ENCODE results near the gene EEFSEC. TPM values are rescaled to one million over a fixed set of nuclear protein-coding genes. Genes with fewer than 3 reads are reported as not detected.

The EEFSEC gene
- total RNA-seq, 1 donor from 2014 or later = 2.6 TPM

DNA sequence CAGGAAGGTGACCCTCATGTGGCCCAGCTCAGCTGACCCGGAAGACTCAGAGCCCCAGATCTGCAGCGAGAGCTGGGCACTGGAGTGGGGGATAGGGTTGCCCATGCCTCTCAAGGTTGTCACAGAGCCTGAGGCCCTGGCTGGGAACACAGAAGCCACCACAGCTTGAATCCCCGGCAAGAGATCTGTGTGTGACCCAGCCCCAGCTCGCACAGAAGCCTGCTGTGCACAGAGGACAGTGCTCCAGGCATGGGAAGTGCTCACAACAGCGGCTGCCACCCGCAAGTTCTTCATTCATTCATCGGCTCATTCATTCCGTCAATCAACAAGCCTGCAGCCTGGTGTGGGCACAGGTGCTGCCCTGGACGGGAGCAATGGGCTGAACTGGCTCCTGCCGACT lies 277.0 kb downstream of the EEFSEC start:
- Histone ChIP-seq H3K4me3 (ENCODE audit: low read length in 3 of 3) (no peak overlapping the region), H3K9ac (ENCODE audit: low read depth in 1 of 3, low read length in 3 of 3) (no peak overlapping the region), H3K4me1 (ENCODE audit: control insufficient read depth in 3 of 3, insufficient read depth in 3 of 3, low read length in 3 of 3) (peaks cover 9 to 15% (median 11%) of the 10 kb centered on the region in 3 donors), H3K36me3 (ENCODE audit: control insufficient read depth in 3 of 3, insufficient read depth in 3 of 3, low read length in 3 of 3) (no peaks in the 10 kb centered on the region), H3K9me3 (ENCODE audit: control insufficient read depth in 3 of 3, low read length in 3 of 3) (no peaks in the 10 kb centered on the region), H3K27me3 (ENCODE audit: control insufficient read depth in 3 of 3, insufficient read depth in 3 of 3, low read length in 3 of 3) (peaks cover 40 to 54% (median 43%) of the 10 kb centered on the region in 3 donors), H3K27ac (ENCODE audit: low read depth, low read length) (no peak overlapping the region)

DNA sequence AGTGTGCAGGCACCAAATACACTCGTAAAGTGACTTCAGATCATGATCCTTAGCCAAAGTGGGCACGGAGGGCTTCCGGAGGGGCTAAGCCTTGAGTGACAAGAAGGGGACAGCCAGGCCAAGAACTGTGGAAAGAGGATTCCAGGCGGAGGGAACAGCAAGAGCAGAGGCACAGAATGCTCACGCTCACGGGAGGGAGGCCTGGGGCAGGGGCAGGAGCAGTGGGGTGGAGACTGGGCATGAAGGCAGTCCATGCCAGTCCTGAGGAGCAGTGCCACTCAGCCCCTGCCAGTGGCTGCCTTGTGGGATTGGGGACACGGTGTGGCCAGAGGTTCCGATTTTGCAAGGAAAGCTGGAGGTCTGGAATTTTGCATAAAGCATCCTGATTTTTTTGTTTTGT lies 277.4 kb downstream of the EEFSEC start:
- Histone ChIP-seq H3K27me3 (ENCODE audit: control insufficient read depth in 3 of 3, insufficient read depth in 3 of 3, low read length in 3 of 3) (peaks cover 42 to 54% (median 46%) of the 10 kb centered on the region in 3 donors), H3K9ac (ENCODE audit: low read depth in 1 of 3, low read length in 3 of 3) (no peak overlapping the region), H3K9me3 (ENCODE audit: control insufficient read depth in 3 of 3, low read length in 3 of 3) (no peaks in the 10 kb centered on the region), H3K4me3 (ENCODE audit: low read length in 3 of 3) (no peak overlapping the region), H3K36me3 (ENCODE audit: control insufficient read depth in 3 of 3, insufficient read depth in 3 of 3, low read length in 3 of 3) (no peaks in the 10 kb centered on the region), H3K4me1 (ENCODE audit: control insufficient read depth in 3 of 3, insufficient read depth in 3 of 3, low read length in 3 of 3) (peaks cover 7 to 12% (median 9%) of the 10 kb centered on the region in 3 donors), H3K27ac (ENCODE audit: low read depth, low read length) (no peak overlapping the region)

DNA sequence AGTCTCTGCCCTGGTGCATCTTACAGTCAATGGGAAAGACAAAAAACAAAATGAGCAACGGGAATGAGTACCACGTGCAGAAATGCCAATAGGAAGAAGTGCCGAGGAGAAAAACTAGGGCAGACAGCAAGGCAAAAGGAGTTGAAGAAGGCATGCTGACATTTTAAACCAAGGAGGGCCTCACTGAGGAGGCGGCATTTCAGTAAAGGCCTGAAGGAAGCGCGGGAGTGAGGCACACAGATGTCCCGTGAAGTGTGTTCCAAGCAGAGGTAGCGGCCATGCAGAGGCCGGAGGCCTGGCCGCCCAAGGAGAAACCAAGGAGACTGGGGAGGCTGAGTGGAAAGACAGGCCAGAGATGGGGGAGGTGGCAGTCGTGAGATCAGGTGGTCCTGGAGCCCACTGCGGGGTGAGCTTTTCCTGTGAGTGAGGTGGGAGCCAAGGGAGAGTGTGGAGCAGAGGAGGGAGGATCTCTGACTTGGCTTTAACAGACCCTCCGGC lies 278.6 kb downstream of the EEFSEC start:
- peaks cover 48 to 54% (median 50%) of the 10 kb centered on the region in 3 donors for H3K27me3 ChIP-seq (ENCODE audit: control insufficient read depth in 3 of 3, insufficient read depth in 3 of 3, low read length in 3 of 3)

DNA sequence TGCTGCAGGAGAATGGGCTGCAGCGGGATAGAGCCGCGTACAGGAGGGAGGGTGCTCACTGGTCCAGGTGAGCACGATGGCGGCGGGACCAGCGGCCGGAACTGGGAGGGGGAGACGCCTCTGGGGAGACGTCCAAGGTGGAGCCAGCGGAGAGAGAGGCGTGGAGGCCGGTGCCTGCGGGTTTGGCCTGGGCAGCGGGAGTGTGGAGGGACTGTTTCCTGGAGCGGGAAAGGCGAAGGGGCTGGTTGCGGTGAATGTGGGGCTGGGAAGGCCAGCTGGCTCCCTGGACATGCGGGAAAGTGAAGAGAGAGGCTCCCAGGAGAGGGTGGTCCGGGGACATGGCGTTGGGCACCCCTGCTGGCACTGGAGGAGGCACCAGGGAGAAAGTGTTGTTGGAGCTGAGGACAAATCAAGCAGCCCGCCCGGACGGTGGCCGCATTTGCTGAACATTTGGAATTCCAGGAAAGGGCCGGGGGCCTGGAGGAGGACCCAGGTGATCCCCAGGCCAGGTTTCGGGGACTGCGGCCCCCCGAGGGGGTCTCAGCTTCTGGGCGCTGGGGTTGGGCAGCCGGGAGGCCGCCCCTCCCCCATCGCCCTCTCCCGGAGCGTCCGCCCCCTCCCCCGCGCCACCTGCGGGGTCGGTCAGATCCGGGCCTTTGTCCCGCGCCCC lies 279.2 kb downstream of the EEFSEC start:
- H3K9me3 ChIP-seq (ENCODE audit: control insufficient read depth in 3 of 3, low read length in 3 of 3) = no peaks in the 10 kb centered on the region
- no peak overlapping the region for H3K27ac ChIP-seq (ENCODE audit: low read depth, low read length)
- peaks cover 42 to 54% (median 46%) of the 10 kb centered on the region in 3 donors for H3K27me3 ChIP-seq (ENCODE audit: control insufficient read depth in 3 of 3, insufficient read depth in 3 of 3, low read length in 3 of 3)
- H3K9ac ChIP-seq (ENCODE audit: low read depth in 1 of 3, low read length in 3 of 3) = no peak overlapping the region
- H3K4me1 ChIP-seq (ENCODE audit: control insufficient read depth in 3 of 3, insufficient read depth in 3 of 3, low read length in 3 of 3) = peaks cover 0 to 6% (median 3%) of the 10 kb centered on the region in 3 donors
- no peaks in the 10 kb centered on the region for H3K36me3 ChIP-seq (ENCODE audit: control insufficient read depth in 3 of 3, insufficient read depth in 3 of 3, low read length in 3 of 3)
- no peak overlapping the region for H3K4me3 ChIP-seq (ENCODE audit: low read length in 3 of 3)

More for the DNA sequence above, 278.6 kb downstream of the EEFSEC start:
- H3K4me1 ChIP-seq (ENCODE audit: control insufficient read depth in 3 of 3, insufficient read depth in 3 of 3, low read length in 3 of 3) = peaks cover 0 to 6% (median 3%) of the 10 kb centered on the region in 3 donors
- H3K9me3 ChIP-seq (ENCODE audit: control insufficient read depth in 3 of 3, low read length in 3 of 3) = no peaks in the 10 kb centered on the region
- no peak overlapping the region for H3K27ac ChIP-seq (ENCODE audit: low read depth, low read length)
- no peak overlapping the region for H3K9ac ChIP-seq (ENCODE audit: low read depth in 1 of 3, low read length in 3 of 3)
- H3K36me3 ChIP-seq (ENCODE audit: control insufficient read depth in 3 of 3, insufficient read depth in 3 of 3, low read length in 3 of 3) = no peaks in the 10 kb centered on the region
- H3K4me3 ChIP-seq (ENCODE audit: low read length in 3 of 3) = no peak overlapping the region

DNA sequence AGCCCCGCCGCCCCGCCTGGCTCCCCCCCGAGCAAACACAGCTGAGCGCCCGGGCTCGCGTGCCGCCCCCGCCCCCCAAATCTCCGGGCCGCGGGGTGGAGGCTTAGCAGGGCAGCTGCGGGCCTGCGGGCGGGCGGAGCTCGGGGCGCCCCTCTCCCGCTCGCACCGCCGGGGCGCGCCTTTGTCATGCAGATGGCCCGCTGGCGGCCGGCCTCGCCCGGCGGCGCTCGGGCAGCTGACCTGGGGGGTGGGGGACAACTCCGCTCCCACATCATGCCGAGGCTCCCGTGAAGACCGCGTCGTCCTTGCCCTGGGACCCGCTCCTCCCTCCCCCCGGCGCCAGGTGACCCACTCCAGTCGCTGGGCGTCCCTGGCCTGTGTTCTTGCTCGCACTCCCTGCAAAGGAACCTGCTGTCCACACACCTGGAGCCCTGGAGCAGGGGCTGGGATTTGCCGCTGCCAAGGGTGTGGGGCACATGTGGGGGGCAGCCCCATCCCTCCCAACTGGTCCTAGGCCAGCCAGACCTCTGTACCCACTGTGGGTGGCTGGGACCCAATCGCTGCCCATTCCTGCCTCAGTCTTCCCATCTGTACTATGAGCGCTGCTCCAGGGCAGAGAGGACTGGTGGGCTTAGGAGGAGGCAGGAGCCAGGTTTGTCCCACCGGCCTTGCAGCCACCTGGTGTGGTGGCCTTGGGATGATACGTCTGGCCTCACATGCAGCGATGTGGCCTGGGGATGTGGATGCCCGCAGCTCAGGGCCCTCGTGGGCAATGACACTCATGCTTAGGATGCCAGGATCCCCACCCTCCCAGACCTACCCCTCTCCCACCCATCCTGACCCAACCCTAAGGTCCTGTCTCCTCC lies 279.9 kb downstream of the EEFSEC start:
- H3K9me3 ChIP-seq (ENCODE audit: control insufficient read depth in 3 of 3, low read length in 3 of 3) = no peaks in the 10 kb centered on the region
- H3K4me3 ChIP-seq (ENCODE audit: low read length in 3 of 3) = peak overlapping the region in 1 of 3 donors; percentile 6
- H3K9ac ChIP-seq (ENCODE audit: low read depth in 1 of 3, low read length in 3 of 3) = peak overlapping the region in 1 of 3 donors; percentile 33
- peaks cover 0 to 6% (median 3%) of the 10 kb centered on the region in 3 donors for H3K4me1 ChIP-seq (ENCODE audit: control insufficient read depth in 3 of 3, insufficient read depth in 3 of 3, low read length in 3 of 3)
- H3K36me3 ChIP-seq (ENCODE audit: control insufficient read depth in 3 of 3, insufficient read depth in 3 of 3, low read length in 3 of 3) = no peaks in the 10 kb centered on the region
- H3K27ac ChIP-seq (ENCODE audit: low read depth, low read length) = no peak overlapping the region
- H3K27me3 ChIP-seq (ENCODE audit: control insufficient read depth in 3 of 3, insufficient read depth in 3 of 3, low read length in 3 of 3) = peaks cover 43 to 52% (median 46%) of the 10 kb centered on the region in 3 donors

DNA sequence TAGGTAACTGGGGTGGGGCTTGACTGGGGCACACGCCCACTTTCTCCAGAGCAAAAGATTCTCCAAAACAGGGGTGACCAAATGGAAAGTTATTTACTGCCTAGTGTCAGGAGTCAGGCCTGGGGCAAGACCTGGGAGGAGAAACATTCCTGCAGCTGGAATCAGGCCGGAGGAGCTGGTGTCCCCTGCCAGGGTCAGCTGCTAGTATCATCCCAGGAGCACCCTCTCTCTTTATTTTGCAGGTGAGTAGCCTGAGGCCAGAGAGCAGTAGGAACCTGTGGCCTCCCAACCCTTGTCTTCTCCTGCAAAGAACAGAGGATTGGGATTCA lies 280.5 kb downstream of the EEFSEC start:
- Histone ChIP-seq H3K4me1 (ENCODE audit: control insufficient read depth in 3 of 3, insufficient read depth in 3 of 3, low read length in 3 of 3) (peaks cover 0 to 6% (median 3%) of the 10 kb centered on the region in 3 donors), H3K9ac (ENCODE audit: low read depth in 1 of 3, low read length in 3 of 3) (no peak overlapping the region), H3K4me3 (ENCODE audit: low read length in 3 of 3) (no peak overlapping the region), H3K27ac (ENCODE audit: low read depth, low read length) (no peak overlapping the region), H3K27me3 (ENCODE audit: control insufficient read depth in 3 of 3, insufficient read depth in 3 of 3, low read length in 3 of 3) (peaks cover 46 to 47% (median 46%) of the 10 kb centered on the region in 3 donors), H3K9me3 (ENCODE audit: control insufficient read depth in 3 of 3, low read length in 3 of 3) (no peaks in the 10 kb centered on the region), H3K36me3 (ENCODE audit: control insufficient read depth in 3 of 3, insufficient read depth in 3 of 3, low read length in 3 of 3) (no peaks in the 10 kb centered on the region)

DNA sequence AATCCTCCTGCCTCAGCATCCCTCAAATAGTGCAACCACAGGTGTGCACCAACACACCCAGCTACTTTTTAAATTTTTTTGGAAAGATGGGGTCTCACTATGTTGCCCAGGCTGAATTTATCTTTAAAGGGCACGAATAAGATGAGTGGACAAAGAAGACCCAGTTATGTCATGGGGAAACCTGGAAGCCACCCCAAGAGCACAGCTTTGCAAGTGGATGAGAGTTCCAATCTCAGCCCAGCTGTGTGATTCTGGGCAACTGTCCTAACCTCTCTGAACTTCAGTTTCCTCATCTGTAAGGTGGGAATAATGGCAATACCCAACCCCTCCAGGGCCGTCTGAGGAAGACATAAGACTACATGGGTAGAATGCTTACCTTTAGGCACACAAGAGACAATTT lies 281.2 kb downstream of the EEFSEC start:
- peaks cover 45 to 53% (median 51%) of the 10 kb centered on the region in 3 donors for H3K27me3 ChIP-seq (ENCODE audit: control insufficient read depth in 3 of 3, insufficient read depth in 3 of 3, low read length in 3 of 3)
- H3K4me1 ChIP-seq (ENCODE audit: control insufficient read depth in 3 of 3, insufficient read depth in 3 of 3, low read length in 3 of 3) = peaks cover 0 to 6% (median 3%) of the 10 kb centered on the region in 3 donors
- H3K36me3 ChIP-seq (ENCODE audit: control insufficient read depth in 3 of 3, insufficient read depth in 3 of 3, low read length in 3 of 3) = no peaks in the 10 kb centered on the region
- no peak overlapping the region for H3K4me3 ChIP-seq (ENCODE audit: low read length in 3 of 3)
- H3K9ac ChIP-seq (ENCODE audit: low read depth in 1 of 3, low read length in 3 of 3) = no peak overlapping the region
- H3K9me3 ChIP-seq (ENCODE audit: control insufficient read depth in 3 of 3, low read length in 3 of 3) = no peaks in the 10 kb centered on the region
- H3K27ac ChIP-seq (ENCODE audit: low read depth, low read length) = no peak overlapping the region

DNA sequence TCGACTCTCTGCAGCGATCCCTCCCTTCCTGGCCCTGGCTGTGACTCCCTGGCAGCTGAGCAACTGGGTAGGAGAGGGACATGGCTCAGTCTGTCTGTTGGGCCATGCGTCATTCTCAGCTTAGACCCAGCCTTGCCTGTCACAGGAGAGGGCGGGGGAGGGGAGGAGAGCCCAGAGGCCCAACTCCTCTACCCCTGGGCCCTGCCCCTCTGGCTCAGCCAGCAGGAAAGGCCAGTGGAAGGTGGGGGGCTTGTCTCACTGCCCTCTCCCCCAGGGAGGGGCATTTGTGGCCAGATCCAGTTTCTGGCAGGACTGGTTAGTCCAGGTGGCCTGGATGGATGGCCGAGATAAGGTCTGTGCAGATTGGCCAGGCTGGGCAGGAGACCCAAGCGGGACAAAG lies 281.8 kb downstream of the EEFSEC start:
- Histone ChIP-seq H3K4me1 (ENCODE audit: control insufficient read depth in 3 of 3, insufficient read depth in 3 of 3, low read length in 3 of 3) (peaks cover 0 to 6% (median 3%) of the 10 kb centered on the region in 3 donors), H3K4me3 (ENCODE audit: low read length in 3 of 3) (no peak overlapping the region), H3K36me3 (ENCODE audit: control insufficient read depth in 3 of 3, insufficient read depth in 3 of 3, low read length in 3 of 3) (no peaks in the 10 kb centered on the region), H3K27me3 (ENCODE audit: control insufficient read depth in 3 of 3, insufficient read depth in 3 of 3, low read length in 3 of 3) (peaks cover 45 to 53% (median 48%) of the 10 kb centered on the region in 3 donors), H3K9ac (ENCODE audit: low read depth in 1 of 3, low read length in 3 of 3) (no peak overlapping the region), H3K9me3 (ENCODE audit: control insufficient read depth in 3 of 3, low read length in 3 of 3) (no peaks in the 10 kb centered on the region), H3K27ac (ENCODE audit: low read depth, low read length) (no peak overlapping the region)

DNA sequence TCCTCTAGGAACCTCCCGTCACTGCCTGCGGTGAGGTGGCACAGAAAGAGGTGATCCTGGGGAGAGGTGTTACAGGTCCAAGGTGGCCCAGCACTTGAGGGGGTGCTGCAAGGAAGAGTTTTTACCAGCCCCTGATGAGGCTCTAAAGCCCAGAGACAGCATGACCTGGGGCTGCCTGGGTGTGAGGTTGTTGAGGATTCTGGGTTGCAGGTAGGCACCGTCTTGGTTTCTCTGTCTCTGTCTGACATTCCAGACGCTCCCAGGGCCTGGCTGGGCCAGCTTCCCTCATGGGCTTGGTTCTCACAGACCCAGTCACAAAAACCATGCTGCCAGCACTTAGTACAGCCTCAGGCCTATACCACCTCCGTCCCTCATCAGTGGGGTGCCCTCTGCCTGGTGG lies 282.3 kb downstream of the EEFSEC start:
- Histone ChIP-seq H3K4me1 (ENCODE audit: control insufficient read depth in 3 of 3, insufficient read depth in 3 of 3, low read length in 3 of 3) (peaks cover 0 to 6% (median 3%) of the 10 kb centered on the region in 3 donors), H3K9ac (ENCODE audit: low read depth in 1 of 3, low read length in 3 of 3) (no peak overlapping the region), H3K4me3 (ENCODE audit: low read length in 3 of 3) (no peak overlapping the region), H3K27ac (ENCODE audit: low read depth, low read length) (no peak overlapping the region), H3K27me3 (ENCODE audit: control insufficient read depth in 3 of 3, insufficient read depth in 3 of 3, low read length in 3 of 3) (peaks cover 43 to 51% (median 44%) of the 10 kb centered on the region in 3 donors), H3K9me3 (ENCODE audit: control insufficient read depth in 3 of 3, low read length in 3 of 3) (no peaks in the 10 kb centered on the region), H3K36me3 (ENCODE audit: control insufficient read depth in 3 of 3, insufficient read depth in 3 of 3, low read length in 3 of 3) (no peaks in the 10 kb centered on the region)

DNA sequence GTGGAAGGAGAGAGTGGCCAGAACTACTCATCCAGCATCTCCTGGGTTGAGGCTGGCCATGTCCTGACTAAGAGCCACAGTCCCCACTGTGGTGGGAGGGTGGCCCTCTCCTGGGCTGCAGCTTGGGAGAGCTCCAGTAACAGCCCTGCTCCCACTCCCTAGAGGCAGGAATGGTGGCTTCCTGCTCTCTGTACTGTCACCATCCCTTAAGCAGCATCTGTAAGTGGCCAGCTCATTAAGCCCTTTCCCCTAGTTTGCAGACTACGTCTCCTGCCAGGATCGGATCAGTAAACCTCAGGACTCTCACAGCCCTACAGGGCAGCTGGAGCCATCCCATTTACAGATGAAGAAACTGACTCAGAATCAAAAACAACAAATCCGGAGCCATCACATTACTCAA lies 282.9 kb downstream of the EEFSEC start:
- no peaks in the 10 kb centered on the region for H3K9me3 ChIP-seq (ENCODE audit: control insufficient read depth in 3 of 3, low read length in 3 of 3)
- peaks cover 0 to 6% (median 3%) of the 10 kb centered on the region in 3 donors for H3K4me1 ChIP-seq (ENCODE audit: control insufficient read depth in 3 of 3, insufficient read depth in 3 of 3, low read length in 3 of 3)
- H3K4me3 ChIP-seq (ENCODE audit: low read length in 3 of 3) = no peak overlapping the region
- no peak overlapping the region for H3K27ac ChIP-seq (ENCODE audit: low read depth, low read length)
- H3K27me3 ChIP-seq (ENCODE audit: control insufficient read depth in 3 of 3, insufficient read depth in 3 of 3, low read length in 3 of 3) = peaks cover 38 to 48% (median 40%) of the 10 kb centered on the region in 3 donors
- no peak overlapping the region for H3K9ac ChIP-seq (ENCODE audit: low read depth in 1 of 3, low read length in 3 of 3)
- no peaks in the 10 kb centered on the region for H3K36me3 ChIP-seq (ENCODE audit: control insufficient read depth in 3 of 3, insufficient read depth in 3 of 3, low read length in 3 of 3)

Data from skeletal muscle tissue (tissue), 4 donors.